Measurements from ENCODE around the gene STK24.
"Not testable (repeated sequence)": the region's sequence is repeated elsewhere in the genome, so short reads cannot be mapped to it uniquely, and the experiment has no call there.

The STK24 gene

GRCh38 chr13:98576200-98576945 is 534 bp downstream of the STK24 start:
- DNase-seq: peak; percentile 52
- H3K4me3 ChIP-seq (ENCODE audit: low read depth, low read length): peak overlapping the region; percentile 93
- TF ChIP-seq CTCF (IDR thresholded peaks at IDR 0.05; ENCODE audit: low read depth, low read length): no peak

GRCh38 chr13:98575904-98576199 is 1.1 kb downstream of the STK24 start:
- Histone ChIP-seq H3K4me1 (peaks cover 24% of the 10 kb centered on the region), H3K27me3 (no peaks in the 10 kb centered on the region), H3K36me3 (no peaks in the 10 kb centered on the region; the same call in 1 of the 2 replicates), H3K9me3 (no peaks in the 10 kb centered on the region), H3K4me3 (ENCODE audit: low read depth, low read length) (peak overlapping the region; percentile 93)
- no peak for TF ChIP-seq CTCF (IDR thresholded peaks at IDR 0.05; ENCODE audit: low read depth, low read length)
- DNase-seq: no peak

More at GRCh38 chr13:98576200-98576945, 534 bp downstream of the STK24 start:
- peaks cover 26% of the 10 kb centered on the region for H3K4me1 ChIP-seq
- H3K9me3 ChIP-seq: no peaks in the 10 kb centered on the region
- no peaks in the 10 kb centered on the region for H3K27me3 ChIP-seq
- no peaks in the 10 kb centered on the region; the same call in 1 of the 2 replicates for H3K36me3 ChIP-seq

- Histone ChIP-seq H3K4me3 (ENCODE audit: low read depth, low read length) (peak overlapping the region; percentile 93), H3K9me3 (no peaks in the 10 kb centered on the region), H3K4me1 (peaks cover 24% of the 10 kb centered on the region), H3K27me3 (no peaks in the 10 kb centered on the region), H3K36me3 (no peaks in the 10 kb centered on the region; the same call in 1 of the 2 replicates)
- no peak for DNase-seq
- TF ChIP-seq CTCF (IDR thresholded peaks at IDR 0.05; ENCODE audit: low read depth, low read length): no peak
These were observed 1.7 kb downstream of the STK24 start for GRCh38 chr13:98575009-98575903.

GRCh38 chr13:98571955-98572662 is 4.8 kb downstream of the STK24 start:
- Histone ChIP-seq H3K27me3 (no peaks in the 10 kb centered on the region), H3K4me1 (peaks cover 18% of the 10 kb centered on the region), H3K4me3 (ENCODE audit: low read depth, low read length) (no peak overlapping the region; the same call in 1 of the 2 replicates), H3K9me3 (no peaks in the 10 kb centered on the region), H3K36me3 (no peaks in the 10 kb centered on the region; the same call in 1 of the 2 replicates)
- no peak for TF ChIP-seq CTCF (IDR thresholded peaks at IDR 0.05; ENCODE audit: low read depth, low read length)
- peak; percentile 32 for DNase-seq

- Histone ChIP-seq H3K4me3 (ENCODE audit: low read depth, low read length) (no peak overlapping the region), H3K27me3 (no peaks in the 10 kb centered on the region), H3K36me3 (no peaks in the 10 kb centered on the region), H3K4me1 (peaks cover 18% of the 10 kb centered on the region), H3K9me3 (no peaks in the 10 kb centered on the region)
- no peak for DNase-seq
- TF ChIP-seq CTCF (IDR thresholded peaks at IDR 0.05; ENCODE audit: low read depth, low read length): no peak
These were observed 6.0 kb downstream of the STK24 start for GRCh38 chr13:98570929-98571372.

GRCh38 chr13:98569494-98570367 is 7.2 kb downstream of the STK24 start:
- not testable (repeated sequence) for H3K36me3 ChIP-seq; H3K27me3 ChIP-seq; H3K4me3 ChIP-seq (ENCODE audit: low read depth, low read length); H3K9me3 ChIP-seq; DNase-seq
- peaks cover 15% of the 10 kb centered on the region for H3K4me1 ChIP-seq

Measured in BE2C (cell line).